GM12801 (cell line): Measurements from ENCODE around the gene CIDEA.

Experiments used
- CTCF ChIP-seq: IDR thresholded peaks from one replicate; pipeline ENCODE4 v1.5.1; 2011; ENCODE audit warnings: control low read depth; ENCODE audit not compliant: insufficient read length; ENCODE audit errors: extremely low read depth

The CIDEA gene

GRCh38 chr18:12326711-12327460 is 72.7 kb downstream of the CIDEA start:
- TF ChIP-seq CTCF = no peak
